Measurements from ENCODE around the gene AHNAK.

Gene AHNAK

GRCh38 chr11:62494246-62494645 lies 52.4 kb downstream of the AHNAK start:
- DNase-seq: no peak

- DNase-seq: no peak
These were observed 52.8 kb downstream of the AHNAK start for GRCh38 chr11:62493801-62494200.

GRCh38 chr11:62492586-62492985 lies 54.0 kb downstream of the AHNAK start:
- no peak for DNase-seq

- DNase-seq: no peak
These were observed 54.9 kb downstream of the AHNAK start for GRCh38 chr11:62491571-62492329.

GRCh38 chr11:62489204-62489603 lies 57.4 kb downstream of the AHNAK start:
- DNase-seq: no peak

GRCh38 chr11:62487738-62488551 lies 58.7 kb downstream of the AHNAK start:
- no peak for DNase-seq

GRCh38 chr11:62487136-62487535 lies 59.5 kb downstream of the AHNAK start:
- no peak for DNase-seq

- no peak for DNase-seq
These were observed 62.3 kb downstream of the AHNAK start for GRCh38 chr11:62484352-62484751.

- no peak for DNase-seq
These were observed 63.9 kb downstream of the AHNAK start for GRCh38 chr11:62482753-62483152.

GRCh38 chr11:62479631-62480201 lies 66.9 kb downstream of the AHNAK start:
- no peak for DNase-seq

- DNase-seq: no peak
These were observed 68.7 kb downstream of the AHNAK start for GRCh38 chr11:62477927-62478326.

- no peak for DNase-seq
These were observed 74.3 kb downstream of the AHNAK start for GRCh38 chr11:62472063-62472884.

- no peak for DNase-seq
These were observed 75.0 kb downstream of the AHNAK start for GRCh38 chr11:62471603-62472002.

- no peak for DNase-seq
These were observed 78.0 kb downstream of the AHNAK start for GRCh38 chr11:62468577-62468976.

- DNase-seq: no peak
These were observed 80.2 kb downstream of the AHNAK start for GRCh38 chr11:62466444-62466843.

- DNase-seq: no peak
These were observed 82.0 kb downstream of the AHNAK start for GRCh38 chr11:62464655-62465054.

GRCh38 chr11:62463121-62463542 lies 83.5 kb downstream of the AHNAK start:
- DNase-seq: no peak

GRCh38 chr11:62462508-62462892 lies 84.1 kb downstream of the AHNAK start:
- no peak for DNase-seq

GRCh38 chr11:62461740-62462507 lies 84.7 kb downstream of the AHNAK start:
- DNase-seq: no peak

- no peak for DNase-seq
These were observed 87.5 kb downstream of the AHNAK start for GRCh38 chr11:62459080-62459479.

GRCh38 chr11:62458212-62459002 lies 88.2 kb downstream of the AHNAK start:
- no peak for DNase-seq
